ENCODE results near the gene ZNF418. TPM values are rescaled to one million over a fixed set of nuclear protein-coding genes. Genes with fewer than 3 reads are reported as not detected.

Gene ZNF418
- total RNA-seq, 2 donors from 2014 or later, result 5.2 to 5.7 TPM

- Histone ChIP-seq H3K36me3 (peaks cover 30% of the 10 kb centered on the region), H3K4me3 (no peak overlapping the region), H3K27ac (no peak overlapping the region), H3K4me1 (no peaks in the 10 kb centered on the region), H3K27me3 (no peaks in the 10 kb centered on the region), H3K9me3 (peaks cover 18 to 79% of the 10 kb centered on the region in 2 donors)
- no peak for DNase-seq (ENCODE audit: low spot score)
- TF ChIP-seq CTCF (IDR thresholded peaks at IDR 0.05), result no peak
Measured at GRCh38 chr19:57872450-57872849, 62.8 kb downstream of the ZNF418 start.

Other genes starting within 250 kb of the ZNF418 start
- 1 to 10 TPM; 2.8 to 3.3 TPM for gene ZNF154, start 226.2 kb downstream of the ZNF418 start, total RNA-seq
- 1 to 10 TPM; 5.6 to 8.3 TPM for gene ZNF671, start 207.8 kb downstream of the ZNF418 start, total RNA-seq
- 1 to 10 TPM; 6.0 to 8.9 TPM for gene ZNF776, start 188.6 kb downstream of the ZNF418 start, total RNA-seq
- gene ZNF586, start 165.7 kb downstream of the ZNF418 start, total RNA-seq, result 10 to 100 TPM in 1 of 2 donors, 1 to 10 TPM in 1; 5.7 to 11.9 TPM
- 1 to 10 TPM; 1.0 to 5.3 TPM for gene ZNF552, start 120.5 kb downstream of the ZNF418 start, total RNA-seq
- 1 to 10 TPM; 3.2 to 5.7 TPM for gene ZNF587B, start 105.1 kb downstream of the ZNF418 start, total RNA-seq
- 10 to 100 TPM; 11.6 to 12.5 TPM for gene ZNF587, start 85.5 kb downstream of the ZNF418 start, total RNA-seq
- 1 to 10 TPM; 8.7 to 9.2 TPM for gene ZNF814, start 46.4 kb downstream of the ZNF418 start, total RNA-seq
- 1 to 10 TPM; 7.5 TPM for gene ZNF417, start 18.8 kb downstream of the ZNF418 start, total RNA-seq
- 1 to 10 TPM; 5.3 to 5.7 TPM for gene ZNF256, start 12.3 kb upstream of the ZNF418 start, total RNA-seq
- gene C19orf18, start 39.1 kb upstream of the ZNF418 start, total RNA-seq, result 1 to 10 TPM in 1 of 2 donors, not detected in 1; 1.7 TPM
- gene ZNF606, start 67.4 kb upstream of the ZNF418 start, total RNA-seq, result 1 to 10 TPM; 9.6 TPM
- gene ZSCAN1, start 98.6 kb upstream of the ZNF418 start, total RNA-seq, result not detected
- 1 to 10 TPM; 2.5 to 3.1 TPM for gene ZNF135, start 123.9 kb upstream of the ZNF418 start, total RNA-seq
- gene ZSCAN18, start 162.8 kb upstream of the ZNF418 start, total RNA-seq, result 10 to 100 TPM; 48.3 to 65.7 TPM
- 1 to 10 TPM; 6.9 to 7.9 TPM for gene ZNF329, start 215.4 kb upstream of the ZNF418 start, total RNA-seq
- gene ZNF274, start 247.7 kb upstream of the ZNF418 start, total RNA-seq, result 10 to 100 TPM; 17.7 to 25.8 TPM

Measured in right atrium auricular region (tissue), 2 donors.